ENCODE results near the gene MRPL20.
"Not testable (repeated sequence)": the region's sequence is repeated elsewhere in the genome, so short reads cannot be mapped to it uniquely, and the experiment has no call there.

The MRPL20 gene

GRCh38 chr1:1391225-1391624, 15.9 kb downstream of the MRPL20 start:
- no peak overlapping the region for H3K4me3 ChIP-seq (ENCODE audit: low read depth, low read length)
- DNase-seq (ENCODE audit: low read depth): no peak
- no peak for TF ChIP-seq MAX (IDR thresholded peaks at IDR 0.05; ENCODE audit: low read depth, low read length)

GRCh38 chr1:1390675-1391074, 16.4 kb downstream of the MRPL20 start:
- DNase-seq (ENCODE audit: low read depth): no peak
- H3K4me3 ChIP-seq (ENCODE audit: low read depth, low read length): no peak overlapping the region
- TF ChIP-seq MYC (IDR thresholded peaks at IDR 0.05; ENCODE audit: low read depth, low read length): no peak
- TF ChIP-seq POLR2A (IDR thresholded peaks at IDR 0.05; ENCODE audit: extremely low read depth, insufficient read length): no peak
- no peak for TF ChIP-seq CTCF (IDR thresholded peaks at IDR 0.05; ENCODE audit: low read depth, low read length)

- H3K4me3 ChIP-seq (ENCODE audit: low read depth, low read length): no peak overlapping the region
- TF ChIP-seq POLR2A (IDR thresholded peaks at IDR 0.05; ENCODE audit: extremely low read depth, insufficient read length): no peak
- no peak for TF ChIP-seq MYC (IDR thresholded peaks at IDR 0.05; ENCODE audit: low read depth, low read length)
- no peak for TF ChIP-seq MAX (IDR thresholded peaks at IDR 0.05; ENCODE audit: low read depth, low read length)
- TF ChIP-seq CTCF (IDR thresholded peaks at IDR 0.05; ENCODE audit: low read depth, low read length): no peak
- DNase-seq (ENCODE audit: low read depth): no peak
Measured at GRCh38 chr1:1388078-1388472, 19.0 kb downstream of the MRPL20 start.

GRCh38 chr1:1387098-1388077, 19.7 kb downstream of the MRPL20 start:
- no peak for DNase-seq (ENCODE audit: low read depth)
- no peak overlapping the region for H3K4me3 ChIP-seq (ENCODE audit: low read depth, low read length)
- TF ChIP-seq POLR2A (IDR thresholded peaks at IDR 0.05; ENCODE audit: extremely low read depth, insufficient read length) (no peak), CTCF (IDR thresholded peaks at IDR 0.05; ENCODE audit: low read depth, low read length) (no peak), MAX (IDR thresholded peaks at IDR 0.05; ENCODE audit: low read depth, low read length) (no peak), MYC (IDR thresholded peaks at IDR 0.05; ENCODE audit: low read depth, low read length) (no peak)

GRCh38 chr1:1385931-1386330, 21.2 kb downstream of the MRPL20 start:
- TF ChIP-seq MAX (IDR thresholded peaks at IDR 0.05; ENCODE audit: low read depth, low read length): no peak
- no peak for TF ChIP-seq CTCF (IDR thresholded peaks at IDR 0.05; ENCODE audit: low read depth, low read length)
- no peak for TF ChIP-seq MYC (IDR thresholded peaks at IDR 0.05; ENCODE audit: low read depth, low read length)
- no peak overlapping the region for H3K4me3 ChIP-seq (ENCODE audit: low read depth, low read length)
- no peak for DNase-seq (ENCODE audit: low read depth)

- DNase-seq (ENCODE audit: low read depth); H3K4me3 ChIP-seq (ENCODE audit: low read depth, low read length): not testable (repeated sequence)
Measured at GRCh38 chr1:1385339-1385738, 21.8 kb downstream of the MRPL20 start.

- TF ChIP-seq CTCF (IDR thresholded peaks at IDR 0.05; ENCODE audit: low read depth, low read length) (no peak), MYC (IDR thresholded peaks at IDR 0.05; ENCODE audit: low read depth, low read length) (no peak), MAX (IDR thresholded peaks at IDR 0.05; ENCODE audit: low read depth, low read length) (no peak), POLR2A (IDR thresholded peaks at IDR 0.05; ENCODE audit: extremely low read depth, insufficient read length) (no peak)
- no peak overlapping the region for H3K4me3 ChIP-seq (ENCODE audit: low read depth, low read length)
- no peak for DNase-seq (ENCODE audit: low read depth)
Measured at GRCh38 chr1:1381294-1381693, 25.8 kb downstream of the MRPL20 start.
